IPS-15b (cell line): Measurements from ENCODE around the gene PRSS1.
"Not testable (repeated sequence)": the region's sequence is repeated elsewhere in the genome, so short reads cannot be mapped to it uniquely, and the experiment has no call there.

Source experiments
- H3K27me3 ChIP-seq: one replicate; pipeline ENCODE4 v1.6.1; 2013; ENCODE audit warnings: low read length; ENCODE audit not compliant: control insufficient read depth, insufficient read depth
- H3K36me3 ChIP-seq: one replicate; pipeline ENCODE4 v1.6.1; 2013; ENCODE audit warnings: low read length; ENCODE audit not compliant: control insufficient read depth, insufficient read depth
- H3K4me1 ChIP-seq: one replicate; pipeline ENCODE4 v1.6.1; 2013; ENCODE audit warnings: mild to moderate bottlenecking, low read length; ENCODE audit not compliant: control insufficient read depth, insufficient read depth
- H3K4me3 ChIP-seq: one replicate; pipeline ENCODE4 v1.5.1; 2013; ENCODE audit warnings: low read depth, low read length
- H3K9ac ChIP-seq: one replicate; pipeline ENCODE4 v1.6.1; 2013; ENCODE audit warnings: low read depth, mild to moderate bottlenecking, low read length
- H3K9me3 ChIP-seq: one replicate; pipeline ENCODE4 v1.6.1; 2013; ENCODE audit warnings: mild to moderate bottlenecking, low read length; ENCODE audit not compliant: control insufficient read depth, insufficient read depth

PRSS1 gene

GRCh38 chr7:142749218-142749993 is at the start of gene PRSS1:
PRSS1 (plus strand) TSS chr7:142749472; CDS start chr7:142749485, 13 bp downstream.
- Histone ChIP-seq H3K4me1 (no peaks in the 10 kb centered on the region), H3K9me3 (no peaks in the 10 kb centered on the region), H3K27me3 (no peaks in the 10 kb centered on the region), H3K9ac (no peak within 1 kb of the TSS), H3K4me3 (no peak within 1 kb of the TSS), H3K36me3 (no peaks in the 10 kb centered on the region)

DNA sequence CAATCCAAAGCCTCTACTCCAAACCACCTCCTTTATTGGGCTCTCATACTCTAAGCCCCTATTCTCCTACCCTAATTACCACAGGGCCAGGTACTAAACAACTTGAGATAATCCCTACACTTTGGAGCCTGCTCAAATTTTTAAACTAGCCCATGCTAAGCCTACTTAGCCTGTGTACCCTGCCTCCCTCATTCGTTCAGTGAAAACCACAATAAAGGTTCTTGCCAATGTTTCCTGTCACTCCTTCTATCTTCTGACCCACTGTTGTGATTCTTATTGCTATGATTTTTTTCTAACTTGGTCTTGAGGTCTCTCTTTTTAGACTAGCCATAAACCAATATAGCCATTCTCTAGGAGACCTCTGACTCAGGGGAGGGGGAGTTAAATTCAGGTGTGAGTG is 48.3 kb upstream of the PRSS1 start:
- H3K27me3 ChIP-seq, H3K36me3 ChIP-seq, H3K9ac ChIP-seq, H3K9me3 ChIP-seq, H3K4me3 ChIP-seq: not testable (repeated sequence)
- peaks cover 36% of the 10 kb centered on the region for H3K4me1 ChIP-seq

- H3K4me1 ChIP-seq, result peaks cover 17% of the 10 kb centered on the region
- no peaks in the 10 kb centered on the region for H3K27me3 ChIP-seq
- no peak overlapping the region for H3K9ac ChIP-seq
These were observed 45.5 kb upstream of the PRSS1 start for GRCh38 chr7:142703655-142704305.

DNA sequence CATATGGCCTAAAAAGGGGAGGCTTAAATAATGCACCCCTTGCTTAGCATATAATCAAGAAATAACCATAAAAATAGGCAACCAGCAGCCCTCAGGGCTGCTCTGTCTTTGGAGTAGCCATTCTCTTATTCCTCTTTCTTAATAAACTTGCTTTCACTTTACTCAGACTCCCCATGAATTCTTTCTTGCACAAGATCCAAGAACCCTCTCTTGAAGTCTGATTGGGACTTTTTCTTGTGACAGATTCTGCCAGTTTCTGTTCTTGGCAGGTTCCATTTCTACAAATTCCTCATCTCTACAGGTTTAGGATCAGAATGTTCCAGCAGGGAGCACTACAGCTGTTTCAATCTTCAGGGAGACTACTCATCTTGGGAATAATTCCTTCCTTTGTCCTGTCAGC is 40.5 kb upstream of the PRSS1 start:
- H3K27me3 ChIP-seq, H3K9me3 ChIP-seq, H3K9ac ChIP-seq, H3K4me3 ChIP-seq, H3K36me3 ChIP-seq: not testable (repeated sequence)
- H3K4me1 ChIP-seq, result peaks cover 35% of the 10 kb centered on the region

More at GRCh38 chr7:142703655-142704305, 45.5 kb upstream of the PRSS1 start:
- H3K36me3 ChIP-seq, result no peaks in the 10 kb centered on the region
- no peaks in the 10 kb centered on the region for H3K9me3 ChIP-seq
- H3K4me3 ChIP-seq, result no peak overlapping the region

GRCh38 chr7:142709921-142710320 is 39.4 kb upstream of the PRSS1 start:
- no peaks in the 10 kb centered on the region for H3K36me3 ChIP-seq
- no peak overlapping the region for H3K9ac ChIP-seq
- peaks cover 25% of the 10 kb centered on the region for H3K4me1 ChIP-seq
- H3K9me3 ChIP-seq, result no peaks in the 10 kb centered on the region
- no peaks in the 10 kb centered on the region for H3K27me3 ChIP-seq
- H3K4me3 ChIP-seq, result no peak overlapping the region

GRCh38 chr7:142711196-142711595 is 38.1 kb upstream of the PRSS1 start:
- Histone ChIP-seq H3K4me3 (no peak overlapping the region), H3K9me3 (no peaks in the 10 kb centered on the region), H3K4me1 (peaks cover 22% of the 10 kb centered on the region), H3K27me3 (no peaks in the 10 kb centered on the region), H3K9ac (no peak overlapping the region), H3K36me3 (no peaks in the 10 kb centered on the region)

DNA sequence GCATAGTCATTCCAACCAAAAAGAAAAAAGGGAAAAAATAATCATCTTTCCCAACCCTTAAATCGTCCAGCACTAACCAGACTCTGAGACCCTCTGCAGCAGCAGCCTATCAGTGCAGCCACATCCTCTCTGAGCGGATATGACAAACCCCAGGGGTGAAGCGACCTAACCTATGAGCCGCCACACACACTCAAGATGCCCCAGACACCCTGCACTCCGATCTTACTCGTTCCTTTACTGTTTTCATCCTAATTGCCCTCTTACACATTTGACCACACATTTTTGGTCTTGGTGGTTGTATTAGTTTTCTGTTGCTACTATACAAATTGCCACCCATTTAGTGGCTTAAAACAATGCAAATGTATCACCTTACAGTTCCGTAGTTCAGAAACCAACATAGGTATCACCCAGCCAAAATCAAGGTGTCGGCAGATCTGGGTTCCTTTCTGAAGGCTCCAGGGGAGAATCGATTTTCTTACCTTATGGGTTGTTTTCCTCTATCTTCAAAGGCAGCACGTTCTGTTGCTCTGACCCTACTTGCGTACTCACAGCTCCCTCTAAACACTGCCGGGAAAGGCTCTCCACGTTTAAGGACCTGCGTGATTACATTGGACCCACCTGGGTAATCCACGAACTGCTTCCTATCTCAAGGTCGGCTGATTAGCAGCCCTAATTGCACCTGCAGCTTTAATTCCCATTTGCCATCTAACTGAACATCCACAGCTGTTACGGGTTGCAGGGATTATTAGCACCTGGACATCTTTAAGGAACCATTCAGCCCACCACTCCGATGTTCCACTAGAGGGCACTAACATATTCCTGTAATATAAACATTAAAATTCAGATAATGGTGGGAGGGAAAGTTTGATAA is 37.3 kb upstream of the PRSS1 start:
- no peaks in the 10 kb centered on the region for H3K27me3 ChIP-seq
- H3K4me1 ChIP-seq, result peaks cover 22% of the 10 kb centered on the region
- H3K9me3 ChIP-seq, result no peaks in the 10 kb centered on the region
- H3K4me3 ChIP-seq, result no peak overlapping the region
- no peaks in the 10 kb centered on the region for H3K36me3 ChIP-seq
- no peak overlapping the region for H3K9ac ChIP-seq

GRCh38 chr7:142712617-142712957 is 36.7 kb upstream of the PRSS1 start:
- no peak overlapping the region for H3K4me3 ChIP-seq
- H3K36me3 ChIP-seq, result no peaks in the 10 kb centered on the region
- H3K9me3 ChIP-seq, result no peaks in the 10 kb centered on the region

DNA sequence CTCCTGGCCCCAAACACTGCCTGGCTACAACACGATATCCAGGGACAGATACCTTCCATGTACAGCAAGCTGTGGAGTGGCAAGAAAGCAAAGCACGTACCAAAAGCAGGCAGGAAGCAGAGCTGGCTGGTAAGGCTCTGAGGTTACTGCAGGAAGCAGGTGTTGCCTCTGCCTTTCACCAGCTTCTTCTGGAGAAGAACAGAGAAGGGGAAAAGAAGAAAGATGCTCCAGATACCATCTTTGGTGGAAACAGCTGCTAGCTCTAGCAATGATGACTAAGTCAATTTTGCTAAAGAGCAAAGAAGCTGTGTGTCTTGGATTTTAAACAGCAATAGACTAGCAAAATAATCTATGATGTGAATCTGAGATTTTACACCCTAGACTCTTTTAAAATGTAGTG is 34.9 kb upstream of the PRSS1 start:
- Histone ChIP-seq H3K4me3 (no peak overlapping the region), H3K4me1 (peaks cover 21% of the 10 kb centered on the region), H3K9me3 (no peaks in the 10 kb centered on the region), H3K9ac (no peak overlapping the region), H3K27me3 (no peaks in the 10 kb centered on the region), H3K36me3 (no peaks in the 10 kb centered on the region)

More at GRCh38 chr7:142712617-142712957, 36.7 kb upstream of the PRSS1 start:
- peaks cover 22% of the 10 kb centered on the region for H3K4me1 ChIP-seq
- H3K27me3 ChIP-seq, result no peaks in the 10 kb centered on the region
- H3K9ac ChIP-seq, result no peak overlapping the region

DNA sequence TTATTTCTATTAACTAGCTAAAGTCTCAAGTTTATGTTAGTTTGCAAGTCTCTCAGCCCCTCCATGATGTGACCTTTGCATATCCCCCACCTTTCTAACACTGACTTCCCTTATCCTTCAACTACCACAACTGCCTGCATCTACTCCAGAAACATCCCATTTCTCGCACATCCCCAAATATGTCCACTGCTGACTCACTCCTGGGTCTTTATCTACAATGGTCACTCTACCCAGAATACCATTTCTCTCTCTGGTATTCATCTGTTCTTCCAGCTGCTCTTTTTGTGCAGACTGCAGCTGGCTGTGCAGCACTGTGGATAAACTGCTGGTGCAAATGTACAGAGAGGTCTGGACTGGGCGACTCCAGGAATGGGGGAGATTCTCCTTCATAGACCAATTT is 32.7 kb upstream of the PRSS1 start:
- Histone ChIP-seq H3K4me1 (peaks cover 5% of the 10 kb centered on the region), H3K36me3 (no peaks in the 10 kb centered on the region), H3K9ac (no peak overlapping the region), H3K27me3 (no peaks in the 10 kb centered on the region), H3K4me3 (no peak overlapping the region), H3K9me3 (no peaks in the 10 kb centered on the region)

GRCh38 chr7:142717453-142717852 is 31.8 kb upstream of the PRSS1 start:
- Histone ChIP-seq H3K4me1 (no peaks in the 10 kb centered on the region), H3K27me3 (no peaks in the 10 kb centered on the region), H3K36me3 (no peaks in the 10 kb centered on the region), H3K9ac (no peak overlapping the region), H3K4me3 (no peak overlapping the region), H3K9me3 (no peaks in the 10 kb centered on the region)
